LNCAP (cell line): ENCODE measurements around the gene PLIN4.

Experiments
- TF ChIP-seq, protein P1 (sequence below): fragments of 450-650 bp; IDR thresholded peaks from 2 replicates; pipeline ENCODE4 v1.5.1; 2017; ENCODE audit warnings: mild to moderate bottlenecking

The PLIN4 gene

DNA sequence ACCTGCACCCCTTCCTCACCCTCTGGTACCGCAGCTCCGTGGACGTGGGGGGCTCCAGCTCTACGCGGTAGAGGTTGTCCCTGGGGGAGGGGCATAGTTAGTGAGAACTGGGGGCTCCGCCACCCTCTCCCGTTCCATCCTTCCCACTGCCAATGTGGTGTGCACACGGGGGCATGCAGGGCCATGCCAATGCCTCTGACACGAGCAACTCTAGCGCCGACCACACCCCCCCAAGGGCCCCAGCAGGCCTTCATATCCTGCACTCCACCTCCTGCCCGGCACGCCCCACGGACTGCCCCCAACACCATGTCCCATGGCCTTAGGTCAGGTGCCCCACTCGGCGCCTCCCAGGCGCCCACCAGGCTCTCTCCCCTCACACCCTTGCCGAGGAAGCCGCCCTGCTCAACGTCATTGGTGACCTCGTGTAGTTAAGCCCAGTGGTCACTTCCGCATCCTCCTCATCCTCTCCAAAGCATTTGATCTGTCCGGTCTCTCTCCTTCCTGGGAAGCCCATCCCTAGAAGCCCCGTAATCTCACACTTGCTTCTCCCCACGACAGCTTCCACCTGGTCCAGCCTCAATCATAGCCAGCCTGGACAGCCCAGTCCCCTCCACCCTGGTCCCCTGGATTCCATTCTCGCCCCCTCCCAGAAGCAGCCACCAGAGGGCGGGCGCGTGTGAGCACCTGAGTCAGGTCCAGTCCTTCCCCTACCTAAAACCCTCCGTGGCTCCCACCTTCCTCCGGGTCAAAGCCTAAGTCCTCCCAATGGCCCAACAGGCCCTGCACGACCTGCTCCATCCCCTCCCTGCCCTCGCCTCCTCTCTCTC, 39.1 kb upstream of the PLIN4 start:
- TF ChIP-seq, protein P1, sequence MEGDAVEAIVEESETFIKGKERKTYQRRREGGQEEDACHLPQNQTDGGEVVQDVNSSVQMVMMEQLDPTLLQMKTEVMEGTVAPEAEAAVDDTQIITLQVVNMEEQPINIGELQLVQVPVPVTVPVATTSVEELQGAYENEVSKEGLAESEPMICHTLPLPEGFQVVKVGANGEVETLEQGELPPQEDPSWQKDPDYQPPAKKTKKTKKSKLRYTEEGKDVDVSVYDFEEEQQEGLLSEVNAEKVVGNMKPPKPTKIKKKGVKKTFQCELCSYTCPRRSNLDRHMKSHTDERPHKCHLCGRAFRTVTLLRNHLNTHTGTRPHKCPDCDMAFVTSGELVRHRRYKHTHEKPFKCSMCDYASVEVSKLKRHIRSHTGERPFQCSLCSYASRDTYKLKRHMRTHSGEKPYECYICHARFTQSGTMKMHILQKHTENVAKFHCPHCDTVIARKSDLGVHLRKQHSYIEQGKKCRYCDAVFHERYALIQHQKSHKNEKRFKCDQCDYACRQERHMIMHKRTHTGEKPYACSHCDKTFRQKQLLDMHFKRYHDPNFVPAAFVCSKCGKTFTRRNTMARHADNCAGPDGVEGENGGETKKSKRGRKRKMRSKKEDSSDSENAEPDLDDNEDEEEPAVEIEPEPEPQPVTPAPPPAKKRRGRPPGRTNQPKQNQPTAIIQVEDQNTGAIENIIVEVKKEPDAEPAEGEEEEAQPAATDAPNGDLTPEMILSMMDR = no peak

DNA sequence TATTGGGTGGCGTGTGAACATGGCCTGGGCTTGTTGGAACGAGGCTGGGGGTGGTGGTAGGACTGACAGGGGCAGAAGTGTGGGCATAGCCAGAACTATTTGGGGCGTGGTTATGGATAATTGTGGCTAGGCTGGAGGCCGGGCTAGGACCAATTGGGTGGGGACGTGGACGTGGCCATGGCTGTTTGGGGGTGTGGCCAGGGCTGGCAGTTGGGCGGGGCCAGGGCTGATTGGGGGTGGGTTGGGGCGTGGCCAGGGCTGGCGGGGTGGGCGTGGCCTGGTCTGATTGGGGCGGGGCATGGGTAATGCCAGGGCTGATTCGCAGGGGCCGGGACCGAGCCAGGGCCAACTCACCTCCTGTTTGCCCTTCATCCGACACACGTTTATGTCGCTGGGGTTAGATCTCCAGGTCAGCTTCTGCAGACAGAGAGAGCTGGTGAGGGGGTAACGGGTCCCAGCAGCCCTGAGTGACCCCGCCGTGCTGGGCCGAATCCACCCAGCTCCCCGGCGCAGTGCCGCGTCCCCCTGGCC, 38.4 kb upstream of the PLIN4 start:
- TF ChIP-seq, protein P1 = no peak

DNA sequence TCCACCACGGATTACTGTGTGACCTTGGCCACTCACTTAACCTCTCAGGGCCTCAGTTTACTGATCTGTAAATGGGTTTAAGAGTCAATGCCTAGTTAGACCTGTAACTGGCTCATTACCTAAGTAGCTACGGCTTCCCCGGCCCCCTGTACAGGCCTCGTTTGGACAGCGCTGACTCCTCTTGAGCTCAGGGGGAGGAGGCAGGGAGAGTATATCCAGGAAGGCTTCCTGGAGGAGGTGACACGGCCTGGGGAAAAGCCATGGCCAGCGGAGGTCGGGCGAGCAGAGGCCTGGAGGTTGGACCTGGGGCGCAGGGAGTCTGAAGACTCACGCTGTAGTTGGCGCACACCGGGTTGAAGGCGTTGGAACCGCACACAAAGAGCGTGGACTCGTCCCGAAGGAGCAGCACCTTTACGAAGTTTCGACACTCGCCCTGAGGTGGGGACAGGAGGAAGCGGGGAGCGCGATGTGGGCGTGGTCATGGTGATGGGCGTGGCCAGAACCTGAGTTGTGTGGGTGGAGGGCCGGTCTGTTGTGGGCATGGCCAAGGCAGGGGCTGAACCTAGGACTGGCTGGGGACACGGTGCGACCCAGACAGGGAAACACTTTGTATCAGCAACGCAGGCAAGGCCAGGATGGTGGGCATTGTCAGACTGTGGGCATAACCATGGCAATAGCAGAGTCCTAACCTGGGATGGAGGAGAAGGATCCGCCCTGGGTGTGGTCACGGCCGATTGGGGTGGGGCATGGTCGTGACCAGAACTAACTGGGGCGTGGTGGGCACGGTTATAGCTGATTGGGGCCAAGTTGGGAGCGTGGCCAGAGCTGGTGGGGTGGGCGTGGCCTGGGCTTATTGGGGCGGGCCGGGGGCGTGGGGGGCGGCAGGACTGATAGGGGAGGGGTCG, 37.6 kb upstream of the PLIN4 start:
- TF ChIP-seq, protein P1 = no peak

DNA sequence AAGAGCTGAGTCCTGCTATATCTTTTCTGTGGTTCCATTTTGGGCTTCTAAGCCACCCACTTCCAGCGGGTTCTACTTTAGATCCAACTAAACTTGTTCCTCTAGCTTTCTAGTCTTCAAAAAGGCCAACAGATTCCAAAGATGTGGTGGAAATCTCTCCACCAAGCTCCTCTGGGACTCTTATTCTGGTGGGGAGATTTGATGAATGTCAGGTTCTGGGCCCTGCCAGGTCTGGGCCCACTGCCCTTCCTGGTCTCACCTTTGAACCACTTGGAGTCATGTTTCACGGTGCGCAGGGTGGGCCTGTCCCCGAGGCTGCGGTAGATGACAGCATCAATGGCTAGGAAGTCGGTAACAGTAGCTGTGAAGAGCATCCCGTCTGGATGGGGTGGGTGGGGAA, 36.4 kb upstream of the PLIN4 start:
- TF ChIP-seq, protein P1 = no peak

DNA sequence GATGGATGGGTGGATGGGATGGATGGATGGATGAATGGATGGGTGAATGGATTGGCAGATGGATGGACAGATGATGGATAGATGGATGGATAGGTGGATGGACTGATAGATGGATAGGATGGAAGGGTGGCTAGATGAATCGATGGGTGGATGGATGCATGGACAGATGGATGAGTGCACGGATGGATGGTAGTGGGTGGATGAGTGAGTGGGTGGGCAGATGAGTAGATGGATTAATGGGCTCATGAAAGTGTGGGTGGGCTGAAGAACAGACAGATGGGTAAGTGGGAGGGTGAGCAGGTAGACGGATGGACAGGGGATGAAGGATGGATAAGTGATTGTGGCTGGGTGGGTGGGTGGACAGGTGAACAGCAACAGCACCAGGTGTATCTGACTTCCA, 35.5 kb upstream of the PLIN4 start:
- TF ChIP-seq, protein P1 = no peak

DNA sequence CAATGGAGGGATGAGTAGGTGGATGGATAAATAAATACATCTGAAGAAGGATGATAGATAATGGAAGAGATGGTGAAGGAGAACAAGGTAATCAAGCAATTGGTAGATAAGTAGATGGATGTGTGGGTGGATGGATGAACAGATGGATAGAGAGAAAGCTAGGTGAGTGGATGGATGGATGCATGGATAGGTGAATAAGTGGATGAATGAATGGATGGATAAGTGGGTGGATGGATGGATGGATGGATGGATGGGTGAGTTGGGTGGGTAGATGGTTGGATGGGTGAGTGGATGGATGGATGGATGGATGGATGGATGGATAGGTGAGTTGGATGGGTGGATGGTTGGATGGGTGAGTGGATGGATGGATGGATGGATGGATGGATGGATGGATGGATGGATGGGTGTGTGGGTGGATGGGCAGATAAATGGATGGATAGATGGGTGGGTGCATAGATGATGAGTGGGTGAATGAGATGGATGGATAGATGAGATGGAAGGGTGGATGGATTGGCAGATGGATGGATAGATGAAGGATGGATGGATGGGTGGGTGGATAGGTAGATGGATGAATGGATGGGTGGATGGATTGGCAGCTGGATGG, 34.9 kb upstream of the PLIN4 start:
- TF ChIP-seq, protein P1 = no peak

DNA sequence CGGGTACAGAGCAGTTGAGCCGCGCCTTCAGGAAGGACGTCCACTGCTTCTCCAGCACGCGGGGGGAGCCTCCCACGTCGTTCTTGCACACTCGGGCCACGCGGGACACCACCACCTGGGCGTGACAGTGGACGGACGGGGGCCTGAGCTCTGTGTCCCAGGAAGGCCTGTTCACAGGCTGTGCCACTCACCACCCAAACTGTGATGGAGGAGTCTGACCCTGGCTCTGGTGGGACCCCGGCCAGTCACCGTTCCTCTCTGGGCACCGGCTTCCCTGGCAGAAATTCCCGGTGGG, 34.2 kb upstream of the PLIN4 start:
- TF ChIP-seq, protein P1 = no peak
